HepG2 (cell line): ENCODE data around the gene SPAG9. TPM values are rescaled to one million over a fixed set of nuclear protein-coding genes. Genes with fewer than 3 reads are reported as not detected.

ENCODE experiments used
- ATAD3A ChIP-seq: sonication (generic); formaldehyde crosslinking; IDR thresholded peaks from 2 replicates; pipeline ENCODE4 v1.4.0; 2020; ENCODE audit warnings: missing genetic modification reagents
- MED1 ChIP-seq: sonication (generic); formaldehyde crosslinking; IDR thresholded peaks from 2 replicates; pipeline ENCODE4 v1.4.0; 2020; ENCODE audit warnings: missing genetic modification reagents
- NR0B2 ChIP-seq: sonication (generic); formaldehyde crosslinking; IDR thresholded peaks from 2 replicates; pipeline ENCODE4 v1.4.0; 2020; ENCODE audit warnings: mild to moderate bottlenecking, missing genetic modification reagents
- PATZ1 ChIP-seq: sonication (generic); formaldehyde crosslinking; IDR thresholded peaks from 2 replicates; pipeline ENCODE4 v1.4.0; 2020; ENCODE audit warnings: missing genetic modification reagents
- SRSF4 ChIP-seq: fragments of 200-400 bp; formaldehyde crosslinking; IDR thresholded peaks from one replicate; pipeline ENCODE4 v1.6.1; 2018; ENCODE audit warnings: mild to moderate bottlenecking, low read depth, low read length, moderate library complexity; ENCODE audit not compliant: poor library complexity, severe bottlenecking
- TFDP1 ChIP-seq: IDR thresholded peaks from 2 replicates; pipeline ENCODE4 v1.6.1; 2016; ENCODE audit warnings: missing compliant biosample characterization, missing genetic modification reagents, borderline replicate concordance
- TMF1 ChIP-seq: sonication (generic); formaldehyde crosslinking; IDR thresholded peaks from 2 replicates; pipeline ENCODE4 v1.8.1; 2022; ENCODE audit warnings: low read depth, missing genetic modification reagents
- ZFX ChIP-seq: sonication (generic); formaldehyde crosslinking; IDR thresholded peaks from 2 replicates; pipeline ENCODE4 v1.4.0; 2020; ENCODE audit warnings: mild to moderate bottlenecking, low read depth, missing genetic modification reagents, moderate library complexity
- ZNF609 ChIP-seq: sonication (generic); formaldehyde crosslinking; IDR thresholded peaks from 2 replicates; pipeline ENCODE4 v1.4.0; 2020; ENCODE audit warnings: mild to moderate bottlenecking, missing genetic modification reagents, borderline replicate concordance
- ZNF782 ChIP-seq: sonication (generic); formaldehyde crosslinking; IDR thresholded peaks from 2 replicates; pipeline ENCODE4 v1.4.0; 2020; ENCODE audit warnings: missing genetic modification reagents, mild to moderate bottlenecking, borderline replicate concordance
- ZSCAN31 ChIP-seq: sonication (generic); formaldehyde crosslinking; IDR thresholded peaks from 2 replicates; pipeline ENCODE4 v1.5.0; 2020; ENCODE audit warnings: low read depth, mild to moderate bottlenecking, missing genetic modification reagents
- polyA plus RNA-seq, 8 experiments: library from polyadenylated mRNA; depleted of rRNA in 3 of 8; stranded (reverse) in 7 of 8; unstranded in 1 of 8; fragments of >200 nt; fragmentation: Illumina TruSeq in 4 of 8; extraction: Trizol in 4 of 8; gene quantifications; 2 replicates each; pipeline versions ENCODE4 v1.2.1 to v1.2.3, GENCODE V29; 2011 to 2016; ENCODE audit warnings: low read depth in 4 of 8, missing spikeins in 1 of 8, mixed read lengths in 1 of 8; ENCODE audit not compliant: insufficient read depth in 1 of 8
- total RNA-seq, 5 experiments: library from RNA; depleted of rRNA; stranded (reverse); fragments of >200 nt; fragmentation: Illumina TruSeq; extraction: Trizol; gene quantifications; 2 replicates each; pipeline ENCODE4 v1.2.3, GENCODE V29; 2016; ENCODE audit warnings: low read depth in 1 of 5
- TF ChIP-seq, protein P1 (sequence below): IDR thresholded peaks from 2 replicates; pipeline ENCODE4 v1.6.1; 2016; ENCODE audit warnings: mild to moderate bottlenecking
- TF ChIP-seq, protein P2 (sequence below): sonication (generic); formaldehyde crosslinking; conservative IDR thresholded peaks from 2 replicates; pipeline ENCODE4 v1.8.0; 2022; ENCODE audit warnings: missing genetic modification reagents

SPAG9 gene
- total and polyA plus RNA-seq, 2 of the 13 experiments (the other 11 are each of a cell fraction or from before 2014, with no cell fraction given): 43.2 to 78.6 TPM

GRCh38 chr17:50977487-50978159 lies 143.0 kb downstream of the SPAG9 start (continued):
- TF ChIP-seq ZSCAN31 (CRISPR knock-in tag) (no peak), SRSF4 (no peak), NR0B2 (CRISPR knock-in tag) (no peak), ZNF609 (CRISPR knock-in tag) (peak; percentile 83), ZNF782 (CRISPR knock-in tag) (no peak), TMF1 (no peak), MED1 (CRISPR knock-in tag) (peak; percentile 88), ATAD3A (CRISPR knock-in tag) (no peak), PATZ1 (CRISPR knock-in tag) (0 out of 2 replicates have a peak, but pooled peaks have one; percentile 35), ZFX (CRISPR knock-in tag) (peak; percentile 16; the same call in 1 of the 2 replicates), TFDP1 (peak; percentile 71; the same call in 1 of the 2 replicates)
- TF ChIP-seq, protein P1, sequence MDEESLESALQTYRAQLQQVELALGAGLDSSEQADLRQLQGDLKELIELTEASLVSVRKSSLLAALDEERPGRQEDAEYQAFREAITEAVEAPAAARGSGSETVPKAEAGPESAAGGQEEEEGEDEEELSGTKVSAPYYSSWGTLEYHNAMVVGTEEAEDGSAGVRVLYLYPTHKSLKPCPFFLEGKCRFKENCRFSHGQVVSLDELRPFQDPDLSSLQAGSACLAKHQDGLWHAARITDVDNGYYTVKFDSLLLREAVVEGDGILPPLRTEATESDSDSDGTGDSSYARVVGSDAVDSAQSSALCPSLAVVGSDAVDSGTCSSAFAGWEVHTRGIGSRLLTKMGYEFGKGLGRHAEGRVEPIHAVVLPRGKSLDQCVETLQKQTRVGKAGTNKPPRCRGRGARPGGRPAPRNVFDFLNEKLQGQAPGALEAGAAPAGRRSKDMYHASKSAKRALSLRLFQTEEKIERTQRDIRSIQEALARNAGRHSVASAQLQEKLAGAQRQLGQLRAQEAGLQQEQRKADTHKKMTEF: peak; percentile 85
- TF ChIP-seq, protein P2, sequence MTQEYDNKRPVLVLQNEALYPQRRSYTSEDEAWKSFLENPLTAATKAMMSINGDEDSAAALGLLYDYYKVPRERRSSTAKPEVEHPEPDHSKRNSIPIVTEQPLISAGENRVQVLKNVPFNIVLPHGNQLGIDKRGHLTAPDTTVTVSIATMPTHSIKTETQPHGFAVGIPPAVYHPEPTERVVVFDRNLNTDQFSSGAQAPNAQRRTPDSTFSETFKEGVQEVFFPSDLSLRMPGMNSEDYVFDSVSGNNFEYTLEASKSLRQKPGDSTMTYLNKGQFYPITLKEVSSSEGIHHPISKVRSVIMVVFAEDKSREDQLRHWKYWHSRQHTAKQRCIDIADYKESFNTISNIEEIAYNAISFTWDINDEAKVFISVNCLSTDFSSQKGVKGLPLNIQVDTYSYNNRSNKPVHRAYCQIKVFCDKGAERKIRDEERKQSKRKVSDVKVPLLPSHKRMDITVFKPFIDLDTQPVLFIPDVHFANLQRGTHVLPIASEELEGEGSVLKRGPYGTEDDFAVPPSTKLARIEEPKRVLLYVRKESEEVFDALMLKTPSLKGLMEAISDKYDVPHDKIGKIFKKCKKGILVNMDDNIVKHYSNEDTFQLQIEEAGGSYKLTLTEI (CRISPR knock-in tag): no peak
